Skeletal muscle tissue (tissue), 4 donors: ENCODE measurements around the gene OCA2. TPM values are rescaled to one million over a fixed set of nuclear protein-coding genes. Genes with fewer than 3 reads are reported as not detected.
"Not testable (repeated sequence)": the region's sequence is repeated elsewhere in the genome, so short reads cannot be mapped to it uniquely, and the experiment has no call there.

Experiments used
- H3K27ac ChIP-seq: one replicate; pipeline ENCODE4 v1.7.0; 2013; ENCODE audit warnings: mild to moderate bottlenecking, low read depth, low read length, inconsistent platforms
- H3K27me3 ChIP-seq, 3 donors: one replicate each; pipeline ENCODE4 v1.7.0; 2013; ENCODE audit warnings: low read length in 3 of 3; ENCODE audit not compliant: control insufficient read depth in 3 of 3, insufficient read depth in 3 of 3
- H3K36me3 ChIP-seq, 3 donors: one replicate each; pipeline ENCODE4 v1.7.0; 2013; ENCODE audit warnings: low read length in 3 of 3; ENCODE audit not compliant: control insufficient read depth in 3 of 3, insufficient read depth in 3 of 3
- H3K4me1 ChIP-seq, 3 donors: one replicate each; pipeline ENCODE4 v1.7.0; 2013; ENCODE audit warnings: low read length in 3 of 3, mild to moderate bottlenecking in 3 of 3; ENCODE audit not compliant: control insufficient read depth in 3 of 3, insufficient read depth in 3 of 3
- H3K4me3 ChIP-seq, 3 donors: one replicate each; pipeline ENCODE4 v1.7.0; 2013; ENCODE audit warnings: low read length in 3 of 3
- H3K9ac ChIP-seq, 3 donors: one replicate each; pipeline ENCODE4 v1.7.0; 2013; ENCODE audit warnings: low read length in 3 of 3, mild to moderate bottlenecking in 3 of 3, moderate library complexity in 2 of 3, low read depth in 1 of 3
- H3K9me3 ChIP-seq, 3 donors: one replicate each; pipeline ENCODE4 v1.7.0; 2013; ENCODE audit warnings: low read length in 3 of 3; ENCODE audit not compliant: control insufficient read depth in 3 of 3
- total RNA-seq: library from RNA; depleted of rRNA; stranded (reverse); fragments of >200 nt; gene quantifications from one replicate; pipeline ENCODE4 v1.2.3, GENCODE V29; 2014
- donor health status: Osteomylitis.

Gene OCA2
- total RNA-seq, 1 donor from 2014 or later, result 5.7 TPM

GRCh38 chr15:28012231-28012630 lies 86.9 kb downstream of the OCA2 start:
- Histone ChIP-seq H3K36me3 (no peaks in the 10 kb centered on the region), H3K9me3 (peaks cover 0 to 4% (median 0%) of the 10 kb centered on the region in 3 donors), H3K27ac (no peak overlapping the region), H3K9ac (no peak overlapping the region), H3K4me3 (no peak overlapping the region), H3K27me3 (no peaks in the 10 kb centered on the region), H3K4me1 (no peaks in the 10 kb centered on the region)

DNA sequence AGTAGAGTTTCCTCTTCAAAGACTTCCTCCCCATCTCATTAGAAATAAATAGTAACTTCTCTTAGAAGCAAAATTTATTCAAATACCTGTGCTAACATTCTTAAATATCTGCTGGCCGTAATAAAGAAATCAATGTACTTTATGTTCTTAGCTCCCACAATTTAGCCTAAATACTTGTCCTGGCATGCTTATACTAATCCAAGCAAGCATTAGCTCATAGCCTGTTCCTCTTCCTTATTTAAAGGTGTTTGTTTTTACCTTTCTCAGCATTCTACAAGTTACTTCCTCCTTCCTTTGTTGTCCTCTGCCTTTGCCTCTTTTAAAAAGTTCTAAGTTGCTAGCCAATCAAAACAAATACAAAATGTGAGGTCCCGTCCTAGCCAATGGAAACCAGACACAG lies 90.9 kb downstream of the OCA2 start:
- not testable (repeated sequence) for H3K36me3 ChIP-seq, H3K4me3 ChIP-seq, H3K27me3 ChIP-seq, H3K27ac ChIP-seq, H3K9me3 ChIP-seq, H3K9ac ChIP-seq, H3K4me1 ChIP-seq

GRCh38 chr15:28006116-28006905 lies 92.8 kb downstream of the OCA2 start:
- Histone ChIP-seq H3K27me3 (no peaks in the 10 kb centered on the region), H3K4me1 (no peaks in the 10 kb centered on the region), H3K4me3 (no peak overlapping the region), H3K9ac (no peak overlapping the region), H3K27ac (no peak overlapping the region), H3K9me3 (no peaks in the 10 kb centered on the region), H3K36me3 (no peaks in the 10 kb centered on the region)

DNA sequence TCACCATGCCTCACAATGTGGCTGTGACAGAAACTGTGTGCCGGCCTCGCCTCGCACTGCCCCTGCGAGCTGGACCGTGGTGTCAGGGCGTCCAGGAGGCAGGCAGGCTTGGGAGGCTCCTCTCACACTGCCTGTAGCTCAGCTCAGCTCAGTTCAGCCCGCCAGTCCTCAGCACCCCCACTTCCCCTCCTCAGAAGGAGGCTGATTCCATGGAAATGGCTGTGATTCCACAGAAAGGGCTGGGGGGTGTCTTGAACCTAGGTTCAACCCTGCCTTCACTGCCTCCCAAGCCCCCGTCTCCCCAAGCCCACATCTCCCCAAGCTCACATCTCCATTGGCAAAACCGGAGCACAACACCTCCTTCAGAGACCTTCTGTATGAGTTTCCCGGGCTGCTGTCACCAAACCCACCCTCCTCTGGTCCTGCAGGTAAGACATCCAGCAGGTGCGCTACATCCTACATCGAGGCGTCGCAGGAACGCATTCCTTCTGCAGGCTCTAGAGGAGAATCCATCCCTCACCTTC lies 94.0 kb downstream of the OCA2 start:
- Histone ChIP-seq H3K9me3 (no peaks in the 10 kb centered on the region), H3K36me3 (no peaks in the 10 kb centered on the region), H3K4me3 (no peak overlapping the region), H3K9ac (no peak overlapping the region), H3K27me3 (no peaks in the 10 kb centered on the region), H3K4me1 (no peaks in the 10 kb centered on the region), H3K27ac (no peak overlapping the region)

GRCh38 chr15:28004143-28005003 lies 94.7 kb downstream of the OCA2 start:
- no peak overlapping the region for H3K27ac ChIP-seq
- no peak overlapping the region for H3K4me3 ChIP-seq
- no peaks in the 10 kb centered on the region for H3K27me3 ChIP-seq
- no peaks in the 10 kb centered on the region for H3K4me1 ChIP-seq
- no peaks in the 10 kb centered on the region for H3K9me3 ChIP-seq
- H3K36me3 ChIP-seq, result no peaks in the 10 kb centered on the region
- H3K9ac ChIP-seq, result no peak overlapping the region

DNA sequence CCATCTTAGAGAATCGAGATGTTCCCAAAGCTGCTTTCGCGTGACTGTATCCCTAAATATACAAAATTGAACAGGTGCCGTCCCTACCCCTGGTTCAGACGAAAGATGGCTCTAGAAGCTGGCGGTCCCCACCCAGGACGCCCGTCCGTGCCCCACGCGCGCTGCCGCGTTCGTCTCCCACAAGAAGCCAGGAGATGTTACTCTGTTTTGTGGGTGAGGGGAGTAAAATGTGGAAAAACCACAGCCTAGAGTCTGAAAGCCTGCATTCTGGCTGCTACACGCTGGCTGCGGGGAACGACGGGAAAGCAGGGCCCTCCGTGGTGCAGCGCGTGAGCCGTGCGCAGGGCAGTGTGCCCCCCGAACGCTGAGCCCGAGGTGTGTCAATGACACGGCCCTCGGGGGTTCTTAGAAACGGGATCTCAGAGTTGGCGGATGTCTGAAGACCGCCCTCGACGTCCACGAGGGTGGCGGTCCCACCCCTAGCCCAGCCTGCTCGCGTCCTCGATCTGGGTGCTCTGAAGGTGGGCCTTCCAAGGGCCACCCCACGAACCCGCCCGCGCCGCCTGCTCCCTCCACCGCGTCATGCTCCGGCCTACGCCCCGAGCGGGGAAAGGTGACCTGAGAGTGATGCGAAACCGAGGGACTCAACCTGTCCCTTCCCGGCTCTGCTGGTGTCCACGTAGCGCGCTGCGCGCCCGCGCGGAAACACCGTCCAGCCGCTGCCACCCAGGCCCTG lies 95.6 kb downstream of the OCA2 start:
- Histone ChIP-seq H3K4me1 (no peaks in the 10 kb centered on the region), H3K36me3 (no peaks in the 10 kb centered on the region), H3K27ac (no peak overlapping the region), H3K9me3 (no peaks in the 10 kb centered on the region), H3K4me3 (no peak overlapping the region), H3K9ac (no peak overlapping the region), H3K27me3 (no peaks in the 10 kb centered on the region)

DNA sequence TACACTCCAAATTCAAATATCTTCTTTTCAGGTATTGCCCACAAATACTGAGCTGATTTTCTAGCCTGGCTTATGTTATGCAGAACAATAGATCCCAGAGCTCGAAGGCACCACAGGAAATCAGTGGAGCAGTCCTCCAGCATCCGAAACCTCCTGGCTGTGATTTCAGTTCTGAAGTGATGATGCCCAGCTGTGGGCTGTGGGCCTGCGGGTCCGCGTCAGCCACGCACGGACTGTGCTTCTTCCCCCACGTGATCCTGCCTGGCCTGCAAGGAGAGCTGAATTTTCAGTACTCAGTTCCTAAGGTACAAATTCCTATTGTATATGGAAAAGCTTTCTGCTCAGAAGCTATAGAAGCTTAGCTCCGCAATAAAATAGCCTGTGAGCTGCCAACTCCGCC lies 96.2 kb downstream of the OCA2 start:
- no peak overlapping the region for H3K9ac ChIP-seq
- H3K27me3 ChIP-seq, result no peaks in the 10 kb centered on the region
- no peaks in the 10 kb centered on the region for H3K9me3 ChIP-seq
- no peak overlapping the region for H3K4me3 ChIP-seq
- no peaks in the 10 kb centered on the region for H3K4me1 ChIP-seq
- no peak overlapping the region for H3K27ac ChIP-seq
- H3K36me3 ChIP-seq, result no peaks in the 10 kb centered on the region

DNA sequence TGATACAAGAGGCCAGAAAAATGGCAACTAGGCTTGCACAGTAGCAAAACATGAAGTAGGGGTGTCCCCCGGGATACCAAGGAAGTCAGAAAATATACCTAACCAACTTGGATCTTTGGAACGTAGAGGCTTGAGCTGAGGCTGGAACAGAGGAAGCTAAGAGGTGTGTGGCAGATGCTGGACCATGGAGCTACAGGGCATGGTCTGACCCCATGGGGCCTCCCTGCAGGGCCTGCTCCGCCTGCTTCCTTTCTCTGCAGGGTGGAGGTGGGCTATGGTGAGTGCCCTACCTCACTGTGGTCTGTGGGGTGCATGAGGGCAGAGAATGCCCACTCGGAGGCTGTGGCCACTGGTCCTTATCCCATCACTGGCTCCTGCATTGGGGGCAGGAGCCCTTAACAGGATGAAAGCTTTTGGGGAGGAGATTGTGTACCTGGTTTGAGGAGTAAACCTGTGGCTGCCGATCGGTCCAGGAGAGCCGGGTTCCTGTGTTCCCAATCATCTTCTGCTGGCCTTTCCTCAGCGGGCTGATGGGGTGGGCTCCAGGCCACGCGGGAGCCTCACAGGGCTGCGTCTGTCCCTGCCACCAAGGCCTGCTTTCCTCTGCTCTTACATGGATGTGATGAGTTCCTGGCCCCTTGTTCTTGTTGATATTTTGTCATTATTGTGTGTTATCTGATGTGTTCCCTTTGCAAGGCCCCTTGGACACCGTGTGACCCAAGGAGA lies 96.8 kb downstream of the OCA2 start:
- Histone ChIP-seq H3K27ac (no peak overlapping the region), H3K9ac (no peak overlapping the region), H3K4me1 (no peaks in the 10 kb centered on the region), H3K4me3 (no peak overlapping the region), H3K9me3 (no peaks in the 10 kb centered on the region), H3K36me3 (no peaks in the 10 kb centered on the region), H3K27me3 (no peaks in the 10 kb centered on the region)

GRCh38 chr15:28001641-28002040 lies 97.5 kb downstream of the OCA2 start:
- Histone ChIP-seq H3K27ac (no peak overlapping the region), H3K27me3 (no peaks in the 10 kb centered on the region), H3K9me3 (no peaks in the 10 kb centered on the region), H3K4me3 (no peak overlapping the region), H3K9ac (no peak overlapping the region), H3K4me1 (no peaks in the 10 kb centered on the region), H3K36me3 (no peaks in the 10 kb centered on the region)
